KMS-11 (cell line): ENCODE measurements around the gene EFTUD2.

Experiments used
- H2AFZ ChIP-seq: fragments of 200-600 bp; sonication (generic); 2 replicates; pipeline ENCODE4 v1.6.1; 2016; ENCODE audit warnings: antibody characterized with exemption, mixed run types, low read depth
- H3K27ac ChIP-seq: fragments of 200-600 bp; sonication (generic); 2 replicates; pipeline ENCODE4 v1.6.1; 2016; ENCODE audit warnings: mild to moderate bottlenecking, mixed run types
- H3K27me3 ChIP-seq: fragments of 200-600 bp; sonication (generic); 2 replicates; pipeline ENCODE4 v1.6.1; 2017; ENCODE audit warnings: mild to moderate bottlenecking, low read depth, mixed run types, moderate library complexity; ENCODE audit not compliant: insufficient read depth
- H3K36me3 ChIP-seq: fragments of 200-600 bp; sonication (generic); 2 replicates; pipeline ENCODE4 v1.6.1; 2017; ENCODE audit warnings: mild to moderate bottlenecking, mixed run types; ENCODE audit not compliant: insufficient read depth
- H3K4me1 ChIP-seq: fragments of 200-600 bp; sonication (generic); 2 replicates; pipeline ENCODE4 v1.6.1; 2016; ENCODE audit warnings: mild to moderate bottlenecking, low read depth, mixed run types; ENCODE audit not compliant: poor library complexity, severe bottlenecking
- H3K4me2 ChIP-seq: fragments of 200-600 bp; sonication (generic); 2 replicates; pipeline ENCODE4 v1.7.0; 2016; ENCODE audit warnings: mild to moderate bottlenecking, mixed run types
- H3K4me3 ChIP-seq: fragments of 200-600 bp; sonication (generic); IDR thresholded peaks from 2 replicates; pipeline ENCODE4 v1.6.1; 2017; ENCODE audit warnings: low read depth, low read length, mixed read lengths; ENCODE audit not compliant: insufficient read depth
- H3K79me2 ChIP-seq: fragments of 200-600 bp; sonication (generic); 2 replicates; pipeline ENCODE4 v1.6.1; 2016; ENCODE audit warnings: low read depth, mixed run types; ENCODE audit not compliant: insufficient read depth
- H3K9ac ChIP-seq: fragments of 200-600 bp; sonication (generic); 2 replicates; pipeline ENCODE4 v1.6.1; 2016; ENCODE audit warnings: mild to moderate bottlenecking, mixed run types
- H4K20me1 ChIP-seq: fragments of 200-600 bp; sonication (generic); 2 replicates; pipeline ENCODE4 v1.6.1; 2016; ENCODE audit warnings: mild to moderate bottlenecking, mixed run types; ENCODE audit not compliant: insufficient read depth
- TF ChIP-seq, protein P1 (sequence below): fragments of 200-600 bp; sonication (generic); conservative IDR thresholded peaks from 2 replicates; pipeline ENCODE4 v1.6.1; 2017; ENCODE audit warnings: low read depth, mild to moderate bottlenecking, antibody characterized with exemption, low read length, moderate library complexity, mixed read lengths

The EFTUD2 gene

DNA sequence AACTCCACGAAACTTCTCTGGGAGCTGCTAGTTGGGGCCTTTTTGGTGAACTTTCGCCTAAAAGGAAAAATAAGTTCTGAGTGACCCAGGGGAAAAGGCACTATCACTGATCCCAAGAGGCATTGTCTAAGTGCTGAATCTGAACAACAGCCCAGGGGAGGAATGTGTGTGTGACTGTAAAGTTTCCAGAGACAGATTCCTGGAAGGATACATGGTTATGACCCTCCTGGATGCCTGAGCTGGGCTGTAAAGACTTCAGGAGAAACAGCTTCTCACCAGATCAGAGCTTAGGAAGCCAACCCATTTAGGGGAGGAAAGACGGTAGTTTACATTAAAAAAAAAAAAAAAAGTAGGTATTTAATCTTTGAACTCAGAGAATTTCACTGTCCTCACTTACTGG lies 31.4 kb downstream of the EFTUD2 start:
- Histone ChIP-seq H2AFZ (no peak overlapping the region), H3K79me2 (no peaks in the 10 kb centered on the region), H4K20me1 (peaks cover 4% of the 10 kb centered on the region; the same call in 1 of the 2 replicates), H3K4me1 (peaks cover 3% of the 10 kb centered on the region), H3K9ac (no peak overlapping the region), H3K27ac (no peak overlapping the region), H3K36me3 (peaks cover 3% of the 10 kb centered on the region; the same call in 1 of the 2 replicates), H3K4me3 (no peak overlapping the region), H3K4me2 (no peak overlapping the region), H3K27me3 (no peaks in the 10 kb centered on the region)
- TF ChIP-seq, protein P1, sequence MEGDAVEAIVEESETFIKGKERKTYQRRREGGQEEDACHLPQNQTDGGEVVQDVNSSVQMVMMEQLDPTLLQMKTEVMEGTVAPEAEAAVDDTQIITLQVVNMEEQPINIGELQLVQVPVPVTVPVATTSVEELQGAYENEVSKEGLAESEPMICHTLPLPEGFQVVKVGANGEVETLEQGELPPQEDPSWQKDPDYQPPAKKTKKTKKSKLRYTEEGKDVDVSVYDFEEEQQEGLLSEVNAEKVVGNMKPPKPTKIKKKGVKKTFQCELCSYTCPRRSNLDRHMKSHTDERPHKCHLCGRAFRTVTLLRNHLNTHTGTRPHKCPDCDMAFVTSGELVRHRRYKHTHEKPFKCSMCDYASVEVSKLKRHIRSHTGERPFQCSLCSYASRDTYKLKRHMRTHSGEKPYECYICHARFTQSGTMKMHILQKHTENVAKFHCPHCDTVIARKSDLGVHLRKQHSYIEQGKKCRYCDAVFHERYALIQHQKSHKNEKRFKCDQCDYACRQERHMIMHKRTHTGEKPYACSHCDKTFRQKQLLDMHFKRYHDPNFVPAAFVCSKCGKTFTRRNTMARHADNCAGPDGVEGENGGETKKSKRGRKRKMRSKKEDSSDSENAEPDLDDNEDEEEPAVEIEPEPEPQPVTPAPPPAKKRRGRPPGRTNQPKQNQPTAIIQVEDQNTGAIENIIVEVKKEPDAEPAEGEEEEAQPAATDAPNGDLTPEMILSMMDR, result no peak

DNA sequence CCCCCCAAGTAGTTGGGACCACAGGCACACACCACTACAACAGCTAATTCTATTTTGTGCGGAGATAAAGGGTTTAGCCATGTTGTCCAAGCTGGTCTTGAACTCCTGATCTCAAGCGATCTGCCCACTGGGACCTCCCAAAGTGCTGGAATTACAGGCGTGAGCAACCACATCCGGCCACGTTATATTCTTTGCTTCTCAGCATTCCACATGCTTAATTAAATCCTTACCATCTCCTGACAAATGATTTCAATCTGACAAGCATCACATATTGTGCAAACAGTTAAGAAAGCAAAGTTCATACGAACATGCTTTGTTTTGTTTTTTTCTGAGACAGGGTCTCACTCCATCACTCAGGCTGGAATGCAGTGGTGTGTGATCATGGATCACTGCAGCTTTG lies 33.3 kb downstream of the EFTUD2 start:
- peaks cover 3% of the 10 kb centered on the region; the same call in 1 of the 2 replicates for H3K36me3 ChIP-seq
- H3K79me2 ChIP-seq, result no peaks in the 10 kb centered on the region
- TF ChIP-seq, protein P1, result no peak
- H4K20me1 ChIP-seq, result peaks cover 4% of the 10 kb centered on the region; the same call in 1 of the 2 replicates
- H3K4me3 ChIP-seq, result no peak overlapping the region
- no peak overlapping the region for H3K4me2 ChIP-seq
- H3K27me3 ChIP-seq, result no peaks in the 10 kb centered on the region
- no peak overlapping the region for H3K9ac ChIP-seq
- H3K27ac ChIP-seq, result no peak overlapping the region
- peaks cover 3% of the 10 kb centered on the region for H3K4me1 ChIP-seq
- no peak overlapping the region for H2AFZ ChIP-seq

DNA sequence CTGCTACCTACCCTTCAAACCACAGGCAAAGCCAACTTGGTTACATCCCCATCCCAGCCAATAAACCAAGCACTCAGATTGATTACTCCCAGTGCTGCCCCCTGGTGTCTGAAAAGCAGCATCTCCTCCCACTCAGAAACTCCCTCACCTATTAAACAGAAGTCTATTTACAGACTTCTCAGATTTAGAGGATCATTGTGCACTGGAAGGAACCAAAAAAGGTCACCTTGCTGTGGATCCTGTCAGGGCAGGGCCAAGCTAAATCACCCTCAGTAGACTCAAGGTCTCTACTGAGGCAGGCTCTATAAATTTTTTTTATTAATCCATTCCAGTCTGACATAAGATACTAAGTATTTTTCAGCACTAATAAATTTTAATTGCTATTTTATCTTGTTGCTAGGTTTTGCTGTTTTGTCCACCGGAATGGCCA lies 34.0 kb downstream of the EFTUD2 start:
- Histone ChIP-seq H3K27ac (no peak overlapping the region), H2AFZ (no peak overlapping the region), H4K20me1 (peaks cover 4% of the 10 kb centered on the region; the same call in 1 of the 2 replicates), H3K27me3 (no peaks in the 10 kb centered on the region), H3K4me2 (no peak overlapping the region), H3K36me3 (peaks cover 3% of the 10 kb centered on the region; the same call in 1 of the 2 replicates), H3K4me3 (no peak overlapping the region), H3K79me2 (no peaks in the 10 kb centered on the region), H3K9ac (no peak overlapping the region), H3K4me1 (peaks cover 3% of the 10 kb centered on the region)
- TF ChIP-seq, protein P1, result peak; percentile 95

GRCh38 chr17:44864831-44865230 lies 34.4 kb downstream of the EFTUD2 start:
- Histone ChIP-seq H3K4me1 (peaks cover 3% of the 10 kb centered on the region), H2AFZ (no peak overlapping the region), H3K27ac (no peak overlapping the region), H3K36me3 (peaks cover 3% of the 10 kb centered on the region; the same call in 1 of the 2 replicates), H3K79me2 (no peaks in the 10 kb centered on the region), H3K27me3 (no peaks in the 10 kb centered on the region), H4K20me1 (peaks cover 4% of the 10 kb centered on the region; the same call in 1 of the 2 replicates), H3K4me2 (no peak overlapping the region), H3K4me3 (no peak overlapping the region), H3K9ac (no peak overlapping the region)
- TF ChIP-seq, protein P1, result no peak
